SK-N-SH (cell line): ENCODE measurements around the gene SUMO1.
"Not testable (repeated sequence)": the region's sequence is repeated elsewhere in the genome, so short reads cannot be mapped to it uniquely, and the experiment has no call there.

Experiments used
- CTCF ChIP-seq: fragments of 200-600 bp; sonication (generic); IDR thresholded peaks from 2 replicates; pipeline ENCODE4 v1.6.1; 2017; ENCODE audit warnings: antibody characterized with exemption, mild to moderate bottlenecking, moderate library complexity
- EP300 ChIP-seq, 2 experiments: IDR thresholded peaks; 2 replicates each; pipeline versions ENCODE4 v1.4.0 to v1.6.1; 2012; ENCODE audit warnings: borderline replicate concordance in 1 of 2, low read depth in 1 of 2, low read length in 1 of 2
- EZH2phosphoT487 ChIP-seq: fragments of 200-600 bp; sonication (generic); IDR thresholded peaks from 2 replicates; pipeline ENCODE4 v1.6.1; 2017; ENCODE audit warnings: low read depth, mixed run types, mild to moderate bottlenecking, antibody characterized with exemption, moderate library complexity, borderline replicate concordance
- MAX ChIP-seq: IDR thresholded peaks from 2 replicates; pipeline ENCODE4 v1.4.0; 2012; ENCODE audit warnings: low read depth
- NFIC ChIP-seq: IDR thresholded peaks from 2 replicates; pipeline ENCODE4 v1.4.0; 2012; ENCODE audit warnings: borderline replicate concordance
- RAD21 ChIP-seq: IDR thresholded peaks from 2 replicates; pipeline ENCODE4 v1.6.1; 2012; ENCODE audit warnings: mild to moderate bottlenecking, low read length
- REST ChIP-seq: IDR thresholded peaks from 2 replicates; pipeline ENCODE4 v1.6.1; 2012; ENCODE audit warnings: mild to moderate bottlenecking, low read depth, low read length, moderate library complexity
- RFX5 ChIP-seq: IDR thresholded peaks from 2 replicates; pipeline ENCODE4 v1.6.1; 2012; ENCODE audit warnings: mild to moderate bottlenecking, improper control_type of control experiment, low read length
- TAF1 ChIP-seq: IDR thresholded peaks from 2 replicates; pipeline ENCODE4 v1.6.1; 2012; ENCODE audit warnings: low read depth, mild to moderate bottlenecking, low read length, moderate library complexity, borderline replicate concordance
- YY1 ChIP-seq: IDR thresholded peaks from 2 replicates; pipeline ENCODE4 v1.4.0; 2012; ENCODE audit warnings: low read depth, mild to moderate bottlenecking

GRCh38 chr2:202247710-202248109 is 9.3 kb upstream of the SUMO1 start:
- not testable (repeated sequence) for TF ChIP-seq CTCF; EP300 (IDR thresholded peaks at IDR 0.05; ENCODE audit: borderline replicate concordance in 1 of 2, low read depth in 1 of 2, low read length in 1 of 2); MAX; RAD21; REST; TAF1; YY1; NFIC; EZH2phosphoT487; RFX5
